ENCODE results near the gene TMEM98. TPM values are rescaled to one million over a fixed set of nuclear protein-coding genes. Genes with fewer than 3 reads are reported as not detected.

The TMEM98 gene
- polyA plus RNA-seq, 3 donors = not detected

DNA sequence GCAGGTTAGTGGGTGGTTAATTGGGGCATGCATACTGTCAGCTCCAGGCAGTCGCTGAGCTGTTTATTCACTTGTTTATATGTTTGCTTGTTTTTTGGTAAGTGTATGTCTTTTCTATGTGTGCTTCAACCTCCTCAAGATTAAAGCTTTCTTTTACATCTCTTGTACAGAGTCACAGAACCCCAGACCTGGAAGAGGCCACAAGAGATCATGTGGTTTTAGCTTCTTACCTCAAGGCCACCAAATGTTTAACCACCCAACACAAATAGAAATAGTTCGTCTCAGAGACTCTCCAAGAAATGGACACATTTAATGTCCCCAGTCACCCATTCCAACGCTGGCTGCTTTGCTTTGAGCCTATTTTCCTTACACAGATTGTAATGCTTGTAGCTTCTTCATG lies 11.8 kb upstream of the TMEM98 start:
- WGBS (ENCODE audit: insufficient coverage) = 80% methylated on average over 1 of the region's 3 CpGs
- Mint-ChIP-seq H3K4me3 (no peak overlapping the region), H3K27ac (no peak overlapping the region), H3K27me3 (ENCODE audit: low read depth in 3 of 3) (peaks cover 5 to 8% (median 7%) of the 10 kb centered on the region in 3 donors), H3K9me3 (no peaks in the 10 kb centered on the region), H3K36me3 (no peaks in the 10 kb centered on the region), H3K4me1 (no peaks in the 10 kb centered on the region)
- Histone ChIP-seq H3K36me3 (replicated peaks in 1 of 2; ENCODE audit: control insufficient read depth in 1 of 2, insufficient read depth in 2 of 2, low read length in 2 of 2) (no peaks in the 10 kb centered on the region), H3K27me3 (ENCODE audit: control insufficient read depth in 2 of 2, insufficient read depth in 2 of 2, low read length in 2 of 2) (peaks cover 0 to 2% of the 10 kb centered on the region in 2 donors), H3K79me2 (ENCODE audit: insufficient read depth, low read length) (no peaks in the 10 kb centered on the region), H3K4me2 (replicated peaks; ENCODE audit: extremely low read depth, low read length, poor library complexity, severe bottlenecking) (no peak overlapping the region), H4K20me1 (ENCODE audit: insufficient read depth, low read length) (no peaks in the 10 kb centered on the region), H3K9me3 (replicated peaks in 1 of 2; ENCODE audit: control insufficient read depth in 1 of 2, insufficient read depth in 1 of 2, low read length in 2 of 2) (no peaks in the 10 kb centered on the region), H3K9ac (ENCODE audit: insufficient read depth, low read length, poor library complexity, severe bottlenecking) (no peak overlapping the region), H3K4me3 (replicated peaks in 1 of 3; ENCODE audit: low read depth in 2 of 3, low read length in 3 of 3) (no peak overlapping the region), H2AFZ (ENCODE audit: insufficient read depth, low read depth, low read length, poor library complexity, severe bottlenecking) (no peak overlapping the region), H3K4me1 (ENCODE audit: control insufficient read depth in 1 of 2, insufficient read depth in 2 of 2, low read length in 2 of 2) (no peaks in the 10 kb centered on the region), H3K27ac (ENCODE audit: low read depth in 1 of 2, low read length in 2 of 2) (no peak overlapping the region)
- intact Hi-C loops (cut with micrococcal nuclease) = no loop called here
- TF ChIP-seq, protein P1, sequence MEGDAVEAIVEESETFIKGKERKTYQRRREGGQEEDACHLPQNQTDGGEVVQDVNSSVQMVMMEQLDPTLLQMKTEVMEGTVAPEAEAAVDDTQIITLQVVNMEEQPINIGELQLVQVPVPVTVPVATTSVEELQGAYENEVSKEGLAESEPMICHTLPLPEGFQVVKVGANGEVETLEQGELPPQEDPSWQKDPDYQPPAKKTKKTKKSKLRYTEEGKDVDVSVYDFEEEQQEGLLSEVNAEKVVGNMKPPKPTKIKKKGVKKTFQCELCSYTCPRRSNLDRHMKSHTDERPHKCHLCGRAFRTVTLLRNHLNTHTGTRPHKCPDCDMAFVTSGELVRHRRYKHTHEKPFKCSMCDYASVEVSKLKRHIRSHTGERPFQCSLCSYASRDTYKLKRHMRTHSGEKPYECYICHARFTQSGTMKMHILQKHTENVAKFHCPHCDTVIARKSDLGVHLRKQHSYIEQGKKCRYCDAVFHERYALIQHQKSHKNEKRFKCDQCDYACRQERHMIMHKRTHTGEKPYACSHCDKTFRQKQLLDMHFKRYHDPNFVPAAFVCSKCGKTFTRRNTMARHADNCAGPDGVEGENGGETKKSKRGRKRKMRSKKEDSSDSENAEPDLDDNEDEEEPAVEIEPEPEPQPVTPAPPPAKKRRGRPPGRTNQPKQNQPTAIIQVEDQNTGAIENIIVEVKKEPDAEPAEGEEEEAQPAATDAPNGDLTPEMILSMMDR (IDR thresholded peaks at IDR 0.05) = no peak
- DNase-seq = no peak

DNA sequence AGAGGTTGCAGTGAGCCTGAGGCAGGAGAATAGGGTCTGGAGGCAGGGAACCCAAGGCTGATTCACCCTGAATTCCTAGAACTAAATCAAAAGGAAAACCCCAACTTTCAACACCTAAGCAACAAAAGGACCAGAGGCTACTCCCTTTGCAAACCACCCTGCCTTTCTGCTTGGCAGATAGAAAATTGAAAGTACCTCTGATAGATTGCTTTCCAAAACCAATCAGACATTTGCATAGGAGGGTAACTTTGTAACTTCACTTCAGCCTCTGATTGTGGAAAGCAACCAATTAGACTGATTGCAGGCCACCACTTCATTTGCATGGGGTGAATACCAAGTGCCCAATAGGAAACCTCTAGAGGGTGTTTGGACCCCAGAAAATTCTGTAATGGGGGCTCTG lies 10.9 kb upstream of the TMEM98 start:
- Histone ChIP-seq H3K36me3 (replicated peaks in 1 of 2; ENCODE audit: control insufficient read depth in 1 of 2, insufficient read depth in 2 of 2, low read length in 2 of 2) (no peaks in the 10 kb centered on the region), H3K79me2 (ENCODE audit: insufficient read depth, low read length) (no peaks in the 10 kb centered on the region), H3K27me3 (ENCODE audit: control insufficient read depth in 2 of 2, insufficient read depth in 2 of 2, low read length in 2 of 2) (peaks cover 0 to 2% of the 10 kb centered on the region in 2 donors), H3K4me2 (replicated peaks; ENCODE audit: extremely low read depth, low read length, poor library complexity, severe bottlenecking) (no peak overlapping the region), H3K9ac (ENCODE audit: insufficient read depth, low read length, poor library complexity, severe bottlenecking) (no peak overlapping the region), H4K20me1 (ENCODE audit: insufficient read depth, low read length) (no peaks in the 10 kb centered on the region), H3K27ac (ENCODE audit: low read depth in 1 of 2, low read length in 2 of 2) (no peak overlapping the region), H3K4me3 (replicated peaks in 1 of 3; ENCODE audit: low read depth in 2 of 3, low read length in 3 of 3) (no peak overlapping the region), H3K4me1 (ENCODE audit: control insufficient read depth in 1 of 2, insufficient read depth in 2 of 2, low read length in 2 of 2) (no peaks in the 10 kb centered on the region), H3K9me3 (replicated peaks in 1 of 2; ENCODE audit: control insufficient read depth in 1 of 2, insufficient read depth in 1 of 2, low read length in 2 of 2) (no peaks in the 10 kb centered on the region), H2AFZ (ENCODE audit: insufficient read depth, low read depth, low read length, poor library complexity, severe bottlenecking) (no peak overlapping the region)
- Mint-ChIP-seq H3K27ac (no peak overlapping the region), H3K36me3 (no peaks in the 10 kb centered on the region), H3K4me3 (no peak overlapping the region), H3K27me3 (ENCODE audit: low read depth in 3 of 3) (peaks cover 5 to 8% (median 7%) of the 10 kb centered on the region in 3 donors), H3K4me1 (no peaks in the 10 kb centered on the region), H3K9me3 (no peaks in the 10 kb centered on the region)
- no peak for DNase-seq
- intact Hi-C loops (cut with micrococcal nuclease) = no loop called here
- TF ChIP-seq, protein P1 (IDR thresholded peaks at IDR 0.05) = no peak

All from CD14-positive monocyte (primary cell).